GM19043 (cell line): ENCODE data around the gene TRAK1.
"Not testable (repeated sequence)": the region's sequence is repeated elsewhere in the genome, so short reads cannot be mapped to it uniquely, and the experiment has no call there.

Experiments
- ATAC-seq: cut with Tn5 transposase; IDR thresholded peaks from one replicate; pipeline ENCODE4 v1.9.1; 2021; ENCODE audit warnings: low read depth; ENCODE audit not compliant: unreplicated experiment

TRAK1 gene, protein sequence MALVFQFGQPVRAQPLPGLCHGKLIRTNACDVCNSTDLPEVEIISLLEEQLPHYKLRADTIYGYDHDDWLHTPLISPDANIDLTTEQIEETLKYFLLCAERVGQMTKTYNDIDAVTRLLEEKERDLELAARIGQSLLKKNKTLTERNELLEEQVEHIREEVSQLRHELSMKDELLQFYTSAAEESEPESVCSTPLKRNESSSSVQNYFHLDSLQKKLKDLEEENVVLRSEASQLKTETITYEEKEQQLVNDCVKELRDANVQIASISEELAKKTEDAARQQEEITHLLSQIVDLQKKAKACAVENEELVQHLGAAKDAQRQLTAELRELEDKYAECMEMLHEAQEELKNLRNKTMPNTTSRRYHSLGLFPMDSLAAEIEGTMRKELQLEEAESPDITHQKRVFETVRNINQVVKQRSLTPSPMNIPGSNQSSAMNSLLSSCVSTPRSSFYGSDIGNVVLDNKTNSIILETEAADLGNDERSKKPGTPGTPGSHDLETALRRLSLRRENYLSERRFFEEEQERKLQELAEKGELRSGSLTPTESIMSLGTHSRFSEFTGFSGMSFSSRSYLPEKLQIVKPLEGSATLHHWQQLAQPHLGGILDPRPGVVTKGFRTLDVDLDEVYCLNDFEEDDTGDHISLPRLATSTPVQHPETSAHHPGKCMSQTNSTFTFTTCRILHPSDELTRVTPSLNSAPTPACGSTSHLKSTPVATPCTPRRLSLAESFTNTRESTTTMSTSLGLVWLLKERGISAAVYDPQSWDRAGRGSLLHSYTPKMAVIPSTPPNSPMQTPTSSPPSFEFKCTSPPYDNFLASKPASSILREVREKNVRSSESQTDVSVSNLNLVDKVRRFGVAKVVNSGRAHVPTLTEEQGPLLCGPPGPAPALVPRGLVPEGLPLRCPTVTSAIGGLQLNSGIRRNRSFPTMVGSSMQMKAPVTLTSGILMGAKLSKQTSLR

DNA sequence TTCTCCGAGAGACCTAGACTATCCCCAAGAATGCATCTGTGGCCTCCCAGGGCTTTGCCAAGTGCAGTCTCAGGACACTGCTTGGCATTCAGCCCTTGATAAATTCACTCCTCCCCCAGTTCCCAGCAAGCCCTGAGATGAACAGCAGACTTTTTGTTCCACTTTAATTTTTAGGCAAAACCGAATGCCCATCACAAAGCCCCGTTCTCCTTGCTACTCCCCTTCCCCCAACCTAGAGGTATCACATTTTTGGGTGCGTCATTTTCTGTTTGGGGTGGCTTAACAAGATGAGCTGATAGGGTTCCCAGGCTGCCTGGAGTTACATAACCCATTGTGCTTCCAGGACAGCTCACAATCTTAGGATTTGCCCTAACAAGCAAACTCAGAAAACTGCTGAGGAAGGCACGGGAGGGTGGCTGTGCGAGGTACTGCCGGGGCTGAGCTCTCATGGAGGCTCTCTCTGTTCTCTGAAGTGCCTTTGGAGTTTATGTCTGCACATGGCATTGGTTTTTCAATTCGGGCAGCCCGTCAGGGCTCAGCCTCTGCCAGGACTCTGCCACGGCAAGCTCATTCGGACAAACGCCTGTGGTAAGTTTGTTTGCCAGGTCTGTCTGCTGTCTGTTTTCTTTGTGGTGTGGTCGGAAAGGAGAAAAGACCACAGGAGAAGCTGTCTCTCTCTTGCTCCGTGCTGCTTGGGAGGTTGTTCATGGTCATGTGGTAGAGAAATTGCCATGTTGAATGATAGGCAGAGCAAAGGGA, at the start of gene TRAK1:
Gene TRAK1 (plus strand): TSS at position 385 of the 759 bp plus-strand sequence. CDS start 113 bp downstream, at position 498.
- ATAC-seq: no peak

DNA sequence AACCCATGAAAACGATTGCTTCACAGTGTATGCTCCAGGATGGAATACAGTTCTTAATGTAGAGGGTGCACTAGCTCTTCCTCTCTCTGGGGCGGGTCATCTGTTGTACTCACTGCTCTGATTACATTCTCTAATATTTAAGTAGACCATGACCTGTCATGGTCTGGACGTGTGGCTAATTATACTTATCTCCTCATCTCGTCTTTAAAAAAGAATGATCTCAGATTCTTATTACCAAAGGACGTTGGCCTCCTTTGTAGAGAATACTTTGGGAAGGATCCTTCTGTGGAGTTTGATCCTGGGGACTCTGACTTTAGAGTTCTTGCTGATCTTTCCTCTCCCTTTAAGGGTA, 48.4 kb upstream of the TRAK1 start:
- ATAC-seq: no peak

DNA sequence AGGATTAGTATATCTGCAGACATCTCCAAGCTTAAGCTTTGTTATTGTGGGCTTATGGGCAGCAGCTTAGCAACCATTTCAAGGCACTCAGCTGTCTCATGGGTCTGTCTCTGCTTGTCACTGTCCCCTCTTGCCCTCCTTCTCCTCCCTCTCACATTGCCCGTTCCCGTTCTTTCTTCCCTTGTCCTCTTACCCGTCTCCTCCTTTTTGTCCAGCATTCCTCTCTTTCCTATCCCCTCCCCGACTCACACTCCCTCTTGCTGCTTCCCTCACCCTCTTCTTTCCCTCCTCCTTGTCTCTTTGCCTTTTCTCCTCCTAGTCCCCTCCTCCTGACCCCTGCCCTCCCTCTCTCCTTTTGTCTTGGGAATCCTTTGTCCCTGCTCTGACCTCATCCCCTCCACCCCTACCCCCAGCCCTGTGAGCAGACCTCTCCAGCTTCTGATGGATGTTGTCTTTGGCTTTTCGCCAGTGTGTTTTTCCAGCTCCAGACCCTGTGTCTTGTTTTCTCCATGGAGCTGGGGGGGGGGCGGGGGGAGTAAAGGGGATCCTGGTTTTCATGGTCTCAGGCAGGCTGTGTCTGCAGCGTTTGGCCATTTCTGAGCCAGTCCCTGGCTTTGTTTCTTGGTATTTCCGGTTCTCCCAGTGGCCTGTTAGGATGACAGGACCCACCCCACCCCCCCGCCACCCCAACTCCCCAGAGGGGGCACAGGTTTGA, 47.9 kb upstream of the TRAK1 start:
- ATAC-seq: no peak

DNA sequence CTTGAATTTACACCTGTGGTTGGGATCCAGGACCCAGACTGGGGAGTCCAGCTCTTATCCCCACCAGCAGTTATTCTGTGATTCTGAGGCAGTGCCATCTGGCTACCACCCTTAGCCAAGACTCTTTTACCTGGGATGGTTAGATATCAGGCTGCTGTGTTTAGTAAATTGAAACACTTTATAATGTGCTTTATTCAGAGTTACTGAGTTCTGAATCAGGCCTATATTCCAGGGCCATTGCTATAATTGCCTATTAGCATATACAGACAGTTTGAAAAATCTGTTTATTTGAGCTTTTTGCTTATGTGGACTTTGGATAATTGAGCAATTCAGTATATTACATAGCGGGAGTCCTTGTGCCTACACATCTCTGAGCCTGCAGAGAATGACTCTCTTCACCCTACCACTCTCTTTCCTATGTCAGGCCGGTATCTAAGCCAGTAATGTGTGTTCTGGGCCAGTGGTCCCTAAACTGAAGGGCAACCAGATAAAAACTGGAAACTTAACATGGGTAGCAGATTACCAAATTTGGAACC, 45.4 kb upstream of the TRAK1 start:
- ATAC-seq: no peak

DNA sequence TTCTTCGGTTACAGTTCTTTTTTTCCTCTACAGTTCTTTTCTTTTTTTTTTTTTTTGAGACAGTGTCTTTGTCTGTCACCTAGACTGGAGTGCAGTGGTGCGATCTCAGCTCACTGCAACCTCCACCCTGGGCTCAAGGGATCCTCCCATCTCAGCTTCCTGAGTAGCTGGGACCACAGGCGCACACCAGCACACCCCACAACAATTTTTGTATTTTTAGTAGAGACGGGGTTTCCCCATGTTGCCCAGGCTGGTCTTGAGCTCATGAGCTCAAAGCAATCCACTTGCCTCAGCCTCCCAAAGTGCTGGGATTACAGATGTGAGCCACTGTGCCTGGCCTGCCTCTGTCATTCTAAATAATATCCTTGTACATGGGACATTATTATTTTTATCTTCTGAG, 42.6 kb upstream of the TRAK1 start:
- not testable (repeated sequence) for ATAC-seq

DNA sequence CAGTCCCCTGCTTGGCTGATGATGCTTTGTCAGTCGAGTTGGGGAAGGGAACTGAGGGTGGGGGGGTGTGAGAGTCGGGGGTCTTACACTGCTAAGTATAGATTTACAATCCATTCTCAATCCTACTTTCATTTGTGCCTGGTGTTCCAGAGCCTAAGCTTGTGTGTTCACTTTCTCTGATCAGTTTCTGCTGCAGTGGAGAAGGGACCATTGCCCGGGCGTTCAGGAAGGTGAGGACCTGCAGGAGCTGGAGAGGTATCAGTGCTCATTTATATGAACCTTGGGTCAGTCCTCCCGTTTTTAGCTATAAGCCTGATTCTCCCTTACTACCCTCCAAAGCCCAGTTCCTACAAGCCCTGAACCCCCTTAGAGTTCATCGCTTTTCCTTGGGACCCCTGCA, 41.0 kb upstream of the TRAK1 start:
- no peak for ATAC-seq

DNA sequence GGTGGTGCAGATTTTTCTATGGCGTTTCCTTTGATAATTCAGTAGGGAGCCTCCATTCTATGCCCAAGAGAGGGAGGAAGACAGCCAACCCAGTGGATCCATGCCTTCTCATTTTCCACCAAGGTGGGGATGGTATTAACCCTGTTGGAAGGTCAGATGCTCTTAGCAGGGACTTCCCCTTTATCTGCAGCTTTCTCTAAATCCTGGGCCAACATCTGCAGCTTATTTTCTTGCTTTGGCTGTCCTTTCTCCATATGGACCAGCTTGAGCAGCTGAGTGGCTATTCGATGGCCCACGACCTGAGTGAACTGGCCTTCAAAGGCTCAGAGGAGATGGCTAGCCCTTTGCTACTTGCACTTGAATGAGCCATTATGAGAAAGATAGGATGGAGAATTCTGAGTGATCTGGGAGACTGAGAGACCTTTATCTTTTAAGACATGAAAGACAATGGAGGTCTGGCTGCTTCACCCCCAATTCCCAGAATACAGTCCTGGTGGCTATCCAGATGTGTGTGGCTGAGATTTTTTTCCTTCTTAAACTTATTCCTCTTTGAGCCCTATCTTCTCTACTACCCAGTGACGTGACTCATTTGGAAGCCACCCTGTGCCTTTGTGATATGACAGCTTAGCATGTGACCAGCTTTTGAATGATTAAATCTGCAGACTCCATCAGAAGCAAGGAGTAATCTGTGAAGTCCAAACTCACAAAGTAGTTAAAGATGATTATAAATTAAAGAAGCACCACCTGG, 39.6 kb upstream of the TRAK1 start:
- no peak for ATAC-seq

DNA sequence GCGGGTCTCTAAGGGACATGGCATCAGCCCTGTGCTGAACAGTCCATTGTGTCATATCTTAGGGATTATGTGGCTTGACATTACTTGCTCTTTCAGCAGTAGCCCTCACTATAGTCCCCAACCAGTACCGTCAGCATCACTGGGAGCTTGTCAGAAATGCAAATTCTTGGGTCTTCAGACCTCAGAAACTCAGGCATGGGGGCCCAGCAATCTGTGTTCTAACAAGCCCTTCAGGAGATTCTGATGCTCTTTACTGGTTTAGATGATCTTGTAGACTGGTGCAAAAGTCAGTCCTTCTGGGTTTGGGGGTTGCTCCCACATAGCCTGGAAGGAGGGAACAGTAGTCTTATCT, 39.0 kb upstream of the TRAK1 start:
- ATAC-seq: no peak

DNA sequence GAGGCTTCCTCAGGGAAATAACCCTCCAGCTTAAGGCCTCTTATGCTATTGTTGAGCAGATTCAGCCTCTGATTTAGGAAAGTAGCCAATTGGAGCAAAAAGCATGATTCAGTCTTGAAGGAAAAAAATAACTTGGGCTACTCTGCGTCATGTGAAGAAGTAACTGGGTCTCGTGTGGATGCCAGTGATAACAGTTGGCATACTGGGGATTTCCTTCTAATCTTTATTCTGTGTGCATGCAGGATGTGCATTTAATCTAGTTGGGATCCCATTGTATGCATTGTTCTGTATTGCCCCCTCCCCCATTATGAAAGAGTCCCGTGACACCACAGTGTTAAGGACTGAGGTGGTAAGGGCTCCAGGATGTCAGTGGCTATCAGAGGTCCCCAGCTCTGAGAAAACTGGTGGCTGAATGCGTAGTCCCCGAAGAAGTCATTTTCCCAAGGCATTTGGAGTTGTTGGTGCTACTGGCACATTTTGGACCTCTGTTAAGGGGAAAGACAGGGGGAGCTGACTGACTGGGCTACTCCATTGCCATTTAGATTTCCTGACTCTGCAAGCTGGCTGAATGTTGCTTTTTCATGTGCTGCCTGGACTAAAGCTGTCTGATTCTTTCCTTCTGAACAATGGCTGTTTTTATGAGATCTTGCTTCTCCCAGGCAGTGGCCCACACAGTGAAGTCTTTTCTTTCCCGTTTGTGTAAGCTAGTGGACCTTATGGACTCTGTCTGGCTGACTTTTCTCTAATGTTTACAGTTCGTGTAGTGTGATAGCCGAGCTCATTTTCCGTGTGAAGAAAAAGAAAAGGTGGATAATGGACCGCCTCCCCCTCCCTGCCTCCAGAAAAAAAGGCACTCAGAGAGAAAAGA, 38.4 kb upstream of the TRAK1 start:
- no peak for ATAC-seq

DNA sequence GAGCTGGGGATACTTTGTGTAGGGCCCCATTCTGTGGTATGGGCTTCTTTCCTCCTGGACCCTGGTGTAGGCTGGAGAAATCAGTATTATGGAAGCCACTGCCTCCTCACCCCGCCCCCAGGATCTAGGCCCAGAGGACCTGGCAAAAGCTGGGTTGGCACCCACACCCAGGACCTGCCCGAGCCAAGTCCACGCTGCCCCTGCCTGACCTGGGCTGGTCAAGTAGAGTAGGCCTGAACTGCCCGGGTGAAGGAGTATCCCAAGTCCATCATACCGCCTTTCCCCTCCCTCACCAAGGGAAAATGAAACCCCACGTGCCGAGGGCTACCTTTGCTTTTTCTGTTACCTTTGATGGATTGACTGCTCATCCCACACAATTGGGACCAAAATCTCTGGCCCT, 37.7 kb upstream of the TRAK1 start:
- no peak for ATAC-seq

DNA sequence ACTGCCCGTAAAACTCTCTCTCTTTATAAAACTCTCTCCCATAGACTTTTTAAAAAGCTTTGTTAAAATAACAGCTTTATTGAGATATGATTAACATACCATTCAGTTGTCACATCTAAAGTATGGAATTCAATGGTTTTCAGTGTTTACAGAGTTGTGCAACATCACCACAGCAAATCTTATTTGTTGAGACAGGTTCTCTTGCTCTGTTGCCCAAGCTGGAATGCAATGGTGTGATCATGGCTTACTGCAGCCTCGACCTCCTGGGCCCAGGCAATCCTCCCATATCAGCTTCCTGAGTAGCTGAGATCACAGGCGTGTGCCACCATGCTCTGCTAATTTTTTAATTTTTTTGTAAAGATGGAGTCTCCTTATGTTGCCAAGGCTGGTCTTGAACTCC, 35.9 kb upstream of the TRAK1 start:
- ATAC-seq: no peak

DNA sequence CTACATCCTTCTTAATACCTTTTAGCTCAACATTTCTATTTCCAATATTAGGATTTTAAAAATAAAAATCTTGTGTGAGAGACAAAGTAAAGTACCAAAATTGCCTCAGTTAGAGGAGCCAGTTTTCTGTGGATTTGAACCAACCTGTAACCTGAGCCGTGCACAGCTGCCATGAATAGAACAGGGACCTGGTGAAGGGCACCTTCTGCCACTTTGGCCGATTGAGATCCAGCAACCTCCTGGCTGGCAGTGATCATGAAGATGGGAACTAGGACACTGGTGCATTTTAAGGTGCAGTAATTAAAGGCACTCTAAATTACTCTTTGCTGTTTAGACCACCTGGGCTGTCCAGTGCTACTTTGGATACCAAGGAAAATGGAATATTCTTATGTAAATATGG, 34.3 kb upstream of the TRAK1 start:
- ATAC-seq: no peak

DNA sequence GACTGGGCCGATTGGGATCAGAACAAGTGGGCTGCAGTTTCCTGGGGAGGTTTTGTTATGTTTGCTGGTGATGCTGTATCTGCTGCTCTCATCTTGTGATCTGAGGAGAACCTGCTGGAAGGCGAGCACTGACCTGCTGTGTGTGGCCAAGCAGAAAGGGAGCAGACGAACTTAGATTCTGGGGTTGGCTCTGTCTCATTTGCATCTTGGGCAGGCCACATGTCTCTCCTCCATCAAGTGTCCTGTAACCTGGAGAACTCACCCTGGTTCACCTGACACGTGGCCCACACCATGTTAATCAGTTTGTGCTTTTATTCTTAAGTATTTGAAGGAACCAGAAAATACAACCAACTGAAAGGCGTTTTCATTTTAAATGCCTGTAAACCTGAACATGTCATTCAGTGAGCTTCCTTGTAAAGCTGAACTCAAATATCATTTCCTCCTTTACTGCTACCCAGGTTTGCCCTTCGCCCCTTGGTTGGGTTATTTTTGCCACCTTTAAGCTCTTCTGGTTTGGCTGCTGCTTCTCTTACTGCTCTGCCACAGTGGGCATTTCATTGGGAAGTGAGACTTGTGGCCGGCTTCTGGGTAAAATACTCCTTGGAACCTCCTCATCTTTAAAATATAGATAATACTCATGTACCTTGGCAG, 33.5 kb upstream of the TRAK1 start:
- ATAC-seq: peak; percentile 91

DNA sequence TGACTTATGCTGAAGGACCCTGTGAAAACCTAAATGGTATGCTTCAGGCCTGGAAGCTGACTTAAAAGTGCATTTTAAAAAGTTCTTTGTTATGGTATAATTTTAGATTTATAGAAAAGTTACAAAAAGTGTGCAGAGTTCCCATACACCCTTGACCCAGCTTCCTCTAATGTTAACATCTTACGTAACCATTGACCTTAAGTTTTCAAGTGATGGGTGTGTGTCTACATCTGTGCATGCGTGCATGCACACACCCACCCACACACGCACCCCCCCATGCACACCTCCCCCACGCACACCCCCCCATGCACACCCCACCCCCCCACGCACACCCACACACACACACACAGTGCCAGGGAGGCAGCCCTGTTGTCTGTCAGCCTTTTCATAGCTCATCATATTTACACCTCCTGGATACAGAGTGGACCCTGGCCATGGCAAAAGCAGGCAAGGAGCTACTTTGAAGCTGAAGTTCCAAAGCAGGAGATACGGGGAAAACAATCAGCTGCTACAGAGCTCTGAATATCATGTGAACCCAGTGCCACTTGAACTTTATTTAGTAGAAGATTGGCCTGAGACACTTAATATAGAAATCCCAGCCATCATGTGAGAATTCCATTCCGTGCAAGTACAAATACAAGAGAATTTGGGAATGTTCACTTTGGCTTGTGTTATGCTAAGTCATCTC, 30.0 kb upstream of the TRAK1 start:
- ATAC-seq: no peak

DNA sequence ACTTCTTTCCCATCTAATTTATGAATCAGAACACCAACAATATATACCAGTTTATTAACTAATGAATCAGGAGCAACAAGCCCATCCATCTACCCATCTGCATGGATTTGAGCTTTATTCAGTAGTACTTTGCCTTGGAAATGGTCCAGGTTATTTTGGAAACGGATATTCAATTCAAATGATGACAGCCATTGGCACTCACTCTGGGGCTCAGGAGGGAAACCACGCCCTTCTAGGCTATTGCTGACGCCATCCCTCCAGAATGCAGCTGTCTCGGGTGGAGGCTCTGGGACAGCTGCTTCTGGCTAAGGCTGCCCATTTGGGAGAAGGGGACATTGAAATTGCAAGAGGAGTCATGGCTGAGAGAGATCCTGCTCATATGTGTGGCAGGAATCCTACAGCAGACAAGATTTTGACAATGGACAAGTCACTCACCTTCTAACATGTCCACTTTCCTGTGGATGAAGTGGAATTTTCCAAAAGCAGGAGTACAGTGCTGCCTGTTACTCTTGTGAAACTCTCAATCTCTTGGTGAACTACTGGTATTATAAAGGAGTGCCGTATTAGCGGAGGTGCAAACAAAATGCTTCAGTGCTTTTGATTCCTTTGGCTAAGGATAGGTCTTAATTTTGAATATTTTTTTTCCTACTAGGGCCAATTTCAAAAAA, 29.3 kb upstream of the TRAK1 start:
- no peak for ATAC-seq

DNA sequence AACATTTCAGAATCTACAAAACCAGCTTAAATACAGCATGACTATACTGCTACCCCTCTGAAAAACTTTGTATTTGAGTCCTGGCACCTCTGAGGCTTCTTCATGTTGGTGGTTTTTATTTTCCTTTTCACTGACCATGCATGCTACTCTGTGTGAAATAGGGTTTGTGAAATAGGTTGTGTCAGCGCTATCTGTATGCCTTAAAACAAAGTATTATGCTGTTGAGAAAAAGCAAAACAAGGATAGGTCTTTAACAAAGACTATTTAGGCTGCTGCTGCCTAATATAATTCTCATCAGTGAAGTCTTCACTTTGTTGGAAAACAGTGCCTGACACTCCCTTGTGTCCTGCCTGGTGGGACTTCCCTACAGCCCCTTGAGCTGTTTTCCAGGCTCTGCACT, 28.7 kb upstream of the TRAK1 start:
- ATAC-seq: no peak

DNA sequence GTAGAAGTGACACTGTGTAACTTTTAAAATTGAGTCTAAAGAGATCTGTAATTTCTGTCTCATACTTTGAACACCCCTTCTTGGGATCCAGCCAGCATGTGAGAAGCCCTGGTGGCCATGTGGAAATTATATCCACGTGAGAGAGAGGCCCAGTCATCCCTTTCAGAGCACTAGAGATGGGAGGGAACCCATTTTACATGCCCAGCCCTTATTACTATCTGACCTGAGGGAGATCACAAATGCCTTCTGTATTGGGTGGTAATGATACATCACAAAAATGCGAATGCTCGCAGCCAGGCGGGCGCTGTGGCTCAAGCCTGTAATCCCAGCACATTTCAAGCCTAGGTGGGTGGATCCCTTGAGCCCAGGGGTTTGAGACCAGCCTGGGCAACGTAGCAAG, 27.3 kb upstream of the TRAK1 start:
- no peak for ATAC-seq
